ENCODE results near the gene CTIF. TPM values are rescaled to one million over a fixed set of nuclear protein-coding genes. Genes with fewer than 3 reads are reported as not detected.
A peak's percentile ranks its signal among the peaks of the same experiment; 100 is the strongest.
"Not testable (repeated sequence)": the region's sequence is repeated elsewhere in the genome, so short reads cannot be mapped to it uniquely, and the experiment has no call there.

Gene CTIF
- total RNA-seq, 1 donor from 2014 or later, result 14.0 TPM

DNA sequence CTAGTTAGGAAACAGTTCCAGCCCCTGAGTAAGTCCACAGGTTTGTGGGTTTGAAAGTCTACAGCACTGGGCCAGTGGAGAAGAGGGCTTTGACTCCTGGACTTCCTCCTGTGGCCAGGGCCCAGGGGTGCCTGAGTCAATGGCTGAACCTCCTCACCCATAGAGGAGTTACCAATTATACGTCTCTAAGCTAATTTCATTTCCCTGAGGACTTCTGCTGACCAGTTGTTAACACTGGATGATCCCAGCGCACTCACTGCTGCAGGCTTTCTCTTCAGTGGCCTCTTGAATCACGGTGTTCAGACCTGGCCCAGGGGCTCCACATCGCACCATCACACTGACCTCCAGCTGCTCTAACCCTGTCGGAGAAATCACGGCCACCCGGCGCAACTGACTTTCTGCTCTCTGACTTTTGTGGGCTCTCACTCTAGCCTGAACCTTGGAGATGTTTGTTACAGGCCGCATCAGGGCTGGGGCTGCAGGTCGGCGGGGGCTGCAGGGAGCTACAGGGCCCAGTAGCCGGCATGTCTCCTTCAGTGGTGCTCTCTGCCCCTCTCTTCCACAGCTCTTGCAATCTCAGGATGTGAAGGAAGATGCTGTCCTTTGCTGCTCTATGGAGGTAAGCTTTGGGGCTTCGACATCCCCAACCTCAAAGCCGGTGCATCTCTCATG is 318.3 kb downstream of the CTIF start:
- ATAC-seq, result no peak

DNA sequence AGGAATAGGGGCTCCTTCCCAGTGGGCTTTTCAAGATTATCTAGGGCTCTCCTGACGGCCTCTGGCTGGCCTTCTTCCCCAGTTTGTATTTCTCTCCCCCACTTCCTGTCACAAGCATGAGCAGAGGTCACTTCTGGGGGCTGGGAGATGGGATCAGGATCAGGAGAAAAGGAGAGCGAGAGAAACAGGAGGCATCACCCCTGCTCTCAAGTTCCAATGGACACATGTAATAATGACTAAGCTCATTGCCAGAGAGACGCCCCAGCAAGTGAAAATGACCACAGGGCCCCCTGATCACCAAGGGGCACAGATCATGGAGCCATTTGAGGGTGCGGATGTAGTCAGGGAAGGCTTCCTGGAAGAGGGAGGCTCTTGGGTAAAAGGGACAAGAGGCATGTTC is 319.8 kb downstream of the CTIF start:
- ATAC-seq, result no peak

DNA sequence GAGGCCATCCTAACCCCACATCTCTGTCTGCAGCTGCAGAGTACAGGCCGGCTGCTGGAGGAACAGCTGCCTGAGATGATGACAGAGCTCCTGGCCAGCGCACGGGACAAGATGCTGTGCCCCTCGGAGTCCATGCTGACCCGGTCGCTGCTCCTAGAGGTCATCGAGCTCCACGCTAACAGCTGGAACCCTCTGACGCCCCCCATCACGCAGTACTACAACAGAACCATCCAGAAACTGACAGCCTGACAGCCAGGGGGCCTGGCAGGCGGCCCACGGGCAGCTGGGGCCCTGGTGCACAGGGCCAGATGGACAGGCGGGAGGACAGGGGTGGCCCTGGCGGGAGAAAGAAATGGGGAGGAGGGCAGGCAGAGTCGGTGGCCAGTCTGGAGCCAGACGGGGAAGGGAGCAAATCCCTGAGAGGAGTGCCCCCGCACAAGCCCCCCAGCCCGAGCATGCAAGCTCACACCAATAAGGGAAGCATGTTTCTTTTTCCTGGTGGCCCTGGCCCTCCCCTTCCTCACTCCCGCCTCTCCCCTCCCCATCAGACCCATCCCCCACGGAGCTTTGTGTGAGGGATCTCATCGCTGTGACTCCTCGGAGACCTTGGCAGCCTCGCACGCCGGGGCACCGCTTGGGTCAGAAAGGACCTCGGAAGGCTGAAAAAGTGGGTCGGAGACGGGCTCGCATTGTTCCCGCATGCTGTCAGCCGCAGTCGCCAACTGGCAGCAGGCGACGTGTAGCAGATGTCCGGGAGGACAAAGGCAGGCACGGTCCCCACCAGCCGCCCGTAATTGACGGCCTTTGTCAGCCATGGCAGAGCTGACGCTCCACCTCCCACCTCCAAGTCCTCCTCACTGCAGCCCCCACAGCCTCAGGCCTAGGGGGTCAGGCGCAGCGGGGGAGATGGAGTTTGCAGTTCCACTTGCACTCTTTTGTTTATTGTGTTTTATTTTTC is 320.8 kb downstream of the CTIF start:
- ATAC-seq, result no peak

DNA sequence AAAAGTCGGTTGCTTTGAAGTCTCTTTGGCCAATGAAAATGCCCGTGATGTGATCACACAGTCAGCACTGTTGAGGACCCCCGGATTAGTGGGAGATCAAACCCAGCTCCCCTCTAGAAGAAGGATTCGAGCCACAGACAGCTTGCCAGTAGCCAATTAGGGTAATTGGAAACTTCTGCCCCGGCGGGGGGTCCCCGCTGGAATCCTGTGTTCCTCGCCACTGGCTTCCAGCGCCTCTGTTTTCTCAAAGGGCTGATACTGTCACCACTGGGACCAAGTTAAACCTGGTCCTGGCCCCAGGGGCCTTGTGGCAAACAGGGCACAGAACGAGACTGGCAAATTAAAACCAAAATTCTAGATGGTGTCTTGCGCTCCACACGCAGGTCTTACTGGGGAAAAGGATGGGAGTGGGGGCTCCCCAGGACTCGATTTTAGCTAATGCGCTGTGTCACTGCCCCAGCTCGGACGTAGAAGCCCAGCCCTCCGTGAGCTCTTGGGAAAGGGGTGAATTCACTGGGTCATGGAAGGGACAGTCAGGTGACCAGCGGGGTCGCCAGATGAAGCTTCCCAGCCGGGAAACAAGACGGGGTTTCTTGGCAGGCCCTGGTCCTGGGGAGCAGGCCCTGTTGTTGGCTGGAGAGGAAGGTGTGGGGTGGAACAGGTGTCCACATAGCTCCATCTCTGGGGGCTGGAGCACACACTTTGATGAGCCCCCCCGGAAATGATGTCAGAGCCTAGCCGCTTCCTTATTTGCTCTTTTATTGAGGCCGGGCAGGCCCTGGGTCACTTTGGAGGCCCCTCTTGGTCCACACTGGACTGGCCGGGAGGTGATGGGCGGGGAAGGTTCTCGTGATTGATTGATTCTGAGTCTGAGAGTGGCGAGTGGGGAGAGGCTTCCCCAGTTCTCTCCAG is 321.7 kb downstream of the CTIF start:
- no peak for ATAC-seq

DNA sequence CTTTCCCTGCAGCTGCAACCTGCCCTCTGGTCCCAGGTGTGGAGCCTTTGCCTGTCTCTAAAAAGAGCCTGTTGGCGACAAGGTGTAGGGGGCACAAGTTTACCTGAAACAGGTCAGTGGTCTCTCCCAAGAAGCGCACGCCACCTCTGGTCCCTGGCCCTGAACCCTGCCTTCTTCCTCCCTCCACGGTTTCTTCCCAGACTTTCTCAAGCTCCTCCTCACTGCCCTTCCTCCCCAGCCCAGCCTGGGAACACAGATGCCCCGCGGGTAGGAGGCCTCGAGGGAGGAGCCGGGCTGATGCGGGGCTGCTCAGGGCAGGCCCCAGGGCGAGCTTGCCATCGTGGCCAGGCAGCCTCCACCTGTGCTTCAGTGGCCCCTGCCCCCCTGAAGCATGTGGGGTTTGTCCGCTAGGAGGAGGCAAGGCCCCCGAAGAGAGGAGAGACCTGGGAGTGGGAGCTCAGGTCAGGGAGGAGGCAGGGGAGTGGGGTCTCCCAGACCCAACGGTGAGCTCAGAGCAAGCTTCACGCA is 322.4 kb downstream of the CTIF start:
- ATAC-seq, result no peak

DNA sequence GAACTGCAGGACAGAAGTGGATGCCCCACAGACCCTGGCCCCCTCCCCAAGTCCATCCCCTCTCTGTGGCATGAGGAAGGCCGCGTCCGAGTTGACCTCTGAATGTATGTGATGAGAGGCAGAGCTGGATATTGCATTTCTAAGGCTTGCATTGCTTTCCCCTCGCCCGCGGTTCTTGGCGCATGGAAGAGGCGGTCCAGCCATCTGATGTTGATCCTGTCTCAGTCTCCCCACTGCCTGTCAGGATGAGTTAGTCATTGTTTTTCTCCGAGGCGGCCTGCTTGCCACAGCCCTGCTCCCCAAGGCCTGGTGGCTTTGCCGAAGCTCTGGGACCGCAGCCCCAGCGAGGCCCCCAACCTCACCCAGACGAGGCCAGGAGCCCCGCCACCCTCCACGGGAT is 323.3 kb downstream of the CTIF start:
- ATAC-seq, result no peak

DNA sequence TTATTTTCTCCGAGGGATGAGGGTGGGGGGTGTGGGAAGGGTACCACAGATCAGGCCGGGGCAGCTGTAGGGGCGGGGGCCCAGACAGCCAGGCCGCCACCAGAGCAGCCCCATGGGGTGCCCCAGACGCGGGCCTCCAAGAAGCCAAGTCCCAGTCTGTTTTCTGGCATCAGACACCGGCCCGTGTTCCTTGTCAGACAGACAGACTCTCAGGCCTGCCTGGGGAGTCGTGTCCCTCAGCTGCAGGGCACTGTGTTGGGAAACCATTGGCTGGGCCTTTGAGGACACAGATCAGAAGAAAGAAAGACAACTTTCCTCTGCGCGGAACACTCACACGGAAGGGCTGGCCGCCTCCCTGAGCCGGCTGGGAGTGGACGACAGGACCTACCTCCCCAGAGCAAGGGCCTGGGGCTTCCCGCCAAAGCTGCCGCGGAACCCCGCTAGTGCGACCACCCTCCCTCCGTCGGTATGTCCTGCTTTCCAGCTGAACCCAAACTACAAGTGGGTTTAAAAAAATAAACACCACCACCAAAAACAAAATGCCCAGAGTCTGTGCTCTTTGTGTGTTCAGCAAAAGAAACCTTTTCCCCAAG is 323.9 kb downstream of the CTIF start:
- ATAC-seq, result no peak

DNA sequence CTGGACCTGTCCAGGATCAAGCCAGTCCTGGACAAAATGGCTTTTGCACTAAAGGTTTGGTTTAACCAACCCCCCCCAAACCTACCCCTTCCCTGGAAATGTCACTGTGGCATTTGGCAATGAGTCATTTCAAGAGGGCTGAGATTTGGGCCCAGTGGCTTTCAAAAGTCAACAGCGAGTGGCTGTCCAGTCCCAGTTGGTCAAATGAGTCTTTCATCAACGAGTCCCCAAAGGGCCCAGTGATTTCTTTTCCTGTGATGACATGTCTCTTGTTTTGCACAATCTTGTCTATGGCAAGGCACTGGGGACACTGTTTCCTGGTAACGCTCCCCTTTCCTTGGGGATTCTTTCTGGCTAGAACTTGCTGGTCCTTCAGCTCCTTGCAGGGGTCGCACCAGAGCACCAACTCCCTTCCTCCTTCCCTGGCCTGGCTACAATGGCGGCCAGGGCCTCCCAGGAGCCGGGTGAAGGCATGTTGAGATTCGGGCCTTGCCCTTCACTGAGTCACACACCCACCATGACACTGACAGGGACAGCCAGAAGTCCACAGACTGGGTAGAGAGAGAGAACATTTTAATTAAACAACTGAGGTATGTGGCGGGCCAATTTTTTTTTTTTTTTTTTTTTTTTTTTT is 324.7 kb downstream of the CTIF start:
- no peak for ATAC-seq

DNA sequence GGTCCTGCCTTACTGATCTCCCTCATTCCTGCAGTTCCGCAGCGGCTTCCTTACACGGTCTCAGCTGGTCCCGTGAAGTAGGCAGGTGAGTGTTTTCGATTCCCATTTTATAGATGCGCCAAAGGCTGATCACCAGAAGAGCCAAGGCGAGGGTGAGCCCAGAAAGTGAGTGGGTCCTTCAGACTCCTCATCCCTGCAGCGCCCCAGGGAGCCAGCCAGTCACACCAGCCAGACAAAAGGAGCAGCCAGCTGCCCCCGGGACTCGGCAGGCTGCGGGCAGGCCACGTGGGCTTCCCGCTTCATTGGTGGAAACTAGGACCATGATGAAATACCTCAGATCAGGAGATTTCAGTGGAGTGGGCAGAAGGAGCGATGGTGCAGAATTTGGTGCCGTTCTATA is 326.0 kb downstream of the CTIF start:
- no peak for ATAC-seq

DNA sequence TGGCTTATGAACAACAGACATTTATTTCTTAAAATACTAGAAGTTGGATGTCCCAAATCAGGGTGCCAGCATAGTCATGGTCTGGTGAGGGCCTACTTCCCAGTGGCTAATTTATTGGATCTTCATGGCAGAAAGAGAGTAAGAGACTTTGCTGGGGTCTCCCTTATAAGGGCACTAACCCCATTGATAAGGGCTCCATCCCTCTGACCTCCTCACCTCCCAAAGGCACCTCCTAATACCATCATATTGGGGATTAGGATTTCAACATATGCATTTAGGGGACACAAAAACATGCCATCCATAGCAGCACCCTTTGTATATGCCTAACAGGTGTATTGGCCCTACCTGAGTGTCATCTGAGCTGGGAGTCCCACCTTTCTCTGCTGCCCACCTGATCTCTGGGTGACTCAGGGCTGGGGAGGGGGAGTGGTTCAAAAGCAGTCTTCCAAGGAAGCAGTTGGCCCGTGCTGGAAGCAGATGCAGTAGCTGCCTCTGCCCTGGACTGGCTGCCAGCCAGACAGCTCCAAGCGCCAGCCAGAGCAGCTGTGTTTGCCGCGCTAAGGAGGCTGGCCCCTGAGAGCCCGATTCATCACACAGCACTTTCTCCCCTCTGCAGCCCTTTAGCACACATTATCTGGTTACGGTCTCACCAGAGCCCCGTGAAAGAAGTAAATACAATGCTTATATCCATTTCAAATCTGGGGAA is 327.4 kb downstream of the CTIF start:
- peak; percentile 12 for ATAC-seq

DNA sequence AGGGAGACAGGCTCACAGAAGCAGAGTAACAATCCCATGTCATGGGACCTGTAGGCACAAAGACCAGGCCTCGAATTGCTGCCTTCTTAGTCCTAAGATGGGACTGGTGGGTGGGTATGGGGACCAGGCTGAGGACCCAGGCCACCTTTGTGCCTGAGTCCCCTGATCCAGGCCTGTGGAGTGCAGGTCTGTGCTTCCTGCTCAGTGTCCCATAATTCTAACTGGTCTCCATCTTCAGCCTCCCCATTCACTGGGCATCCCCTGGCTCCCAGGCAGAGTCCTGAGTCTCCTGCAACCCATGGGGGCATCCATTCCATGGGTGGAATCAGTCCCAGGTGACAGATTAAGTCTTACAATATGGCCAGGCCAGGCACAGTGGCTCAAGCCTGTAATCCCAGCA is 328.0 kb downstream of the CTIF start:
- no peak for ATAC-seq

DNA sequence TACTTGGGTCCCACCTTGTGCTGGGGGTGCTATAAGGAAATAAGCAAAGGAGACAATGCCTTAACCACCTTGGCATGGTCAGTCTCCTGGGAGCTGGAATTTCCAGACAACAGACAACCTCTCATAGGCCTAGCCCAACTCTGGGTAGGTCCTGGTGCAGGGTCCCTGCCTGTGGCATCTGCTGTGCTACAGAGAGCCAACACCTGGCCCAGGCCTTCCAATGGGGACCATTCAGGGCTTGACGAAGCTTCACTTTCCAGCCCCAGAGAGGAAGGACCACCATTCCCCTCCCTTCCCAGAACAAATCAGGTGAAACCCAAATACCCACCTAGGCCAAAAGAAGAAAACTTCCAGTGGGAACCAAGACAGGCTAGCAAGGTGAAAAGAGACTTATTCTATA is 329.1 kb downstream of the CTIF start:
- no peak for ATAC-seq

DNA sequence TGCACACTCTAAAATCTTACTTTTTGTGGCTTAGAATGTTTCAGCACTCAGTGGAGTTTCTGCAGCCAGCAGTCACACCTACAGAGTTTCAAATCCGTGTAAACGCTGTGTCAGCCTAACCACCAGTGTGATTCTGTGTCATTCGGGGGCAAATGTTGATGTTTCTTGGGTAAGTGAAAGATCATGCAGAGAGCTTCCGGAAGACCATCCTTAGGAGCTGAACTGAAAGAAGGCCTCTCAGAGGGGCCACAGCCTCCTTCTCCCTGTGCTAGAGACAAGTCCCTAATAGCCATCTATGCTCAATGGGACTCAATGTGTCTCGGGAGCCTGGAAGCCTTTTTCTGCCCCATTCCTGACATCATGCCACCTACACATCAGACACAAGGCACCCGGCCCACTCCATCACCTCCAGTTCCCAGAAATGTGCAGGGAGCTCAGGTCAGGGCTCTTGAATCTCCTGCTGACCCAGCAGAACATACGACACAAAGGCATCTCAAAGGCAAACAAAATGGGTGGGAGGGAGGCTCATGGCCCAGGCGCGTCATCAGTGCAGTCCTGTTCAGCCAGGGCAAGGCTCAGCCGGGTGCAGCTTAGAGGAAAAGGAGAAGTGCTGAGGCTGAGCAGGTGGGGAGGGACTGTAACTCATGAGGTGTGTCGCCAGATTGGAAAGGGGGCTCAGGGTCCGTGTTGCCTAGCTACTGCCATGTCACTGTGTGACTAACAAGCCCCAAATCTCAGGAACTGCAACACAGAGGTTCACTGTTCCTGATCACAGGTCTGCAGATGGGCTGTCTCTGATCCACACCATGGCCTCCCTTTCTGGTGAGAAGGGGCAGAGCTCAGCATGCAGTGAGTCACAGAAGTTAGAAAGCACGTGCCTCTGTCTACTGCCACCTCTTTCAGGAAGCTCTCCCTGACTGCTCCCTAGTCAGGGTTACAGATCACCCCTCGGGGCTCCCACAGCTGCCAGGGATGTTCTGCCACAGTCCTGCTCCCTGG is 329.9 kb downstream of the CTIF start:
- peak; percentile 59 for ATAC-seq

DNA sequence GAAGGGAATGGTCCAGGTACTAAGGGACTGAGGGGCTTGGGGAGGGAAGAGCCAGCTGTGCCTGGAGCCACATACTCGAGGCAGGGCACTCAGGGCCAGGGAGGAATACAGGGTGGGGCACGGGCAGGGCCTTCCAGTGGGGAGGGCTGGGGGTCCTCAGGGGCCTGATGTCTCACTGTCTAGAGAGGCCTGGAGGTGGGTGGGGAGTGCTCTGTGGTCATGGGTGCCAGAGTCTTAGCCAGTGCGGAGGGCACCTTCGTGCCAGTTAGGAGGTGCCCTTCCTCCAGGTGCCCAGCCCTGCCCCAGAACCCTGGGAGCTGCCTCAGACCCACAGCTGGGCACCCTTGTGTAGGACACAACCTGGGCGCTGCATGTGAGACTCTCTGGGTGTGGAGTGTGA is 330.8 kb downstream of the CTIF start:
- ATAC-seq, result no peak

DNA sequence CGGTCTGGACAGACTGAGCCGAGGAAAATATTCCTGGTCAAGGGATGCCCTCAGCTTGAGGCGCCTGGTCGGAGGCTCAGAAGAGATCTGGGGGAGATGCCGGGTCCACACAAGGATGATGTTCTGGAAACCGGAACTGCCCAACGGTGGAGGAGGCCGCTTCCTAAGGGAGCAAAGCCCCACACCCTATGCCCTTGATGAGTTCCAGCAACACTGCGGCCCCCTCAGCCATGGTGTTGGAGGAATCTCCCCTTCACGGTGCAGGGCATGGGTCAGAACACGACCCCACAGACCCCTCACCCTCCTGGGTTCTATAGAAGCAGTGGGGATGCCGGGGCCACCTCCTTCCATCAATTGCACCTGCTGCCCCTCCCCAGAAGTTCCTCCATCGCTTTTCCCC is 332.1 kb downstream of the CTIF start:
- not testable (repeated sequence) for ATAC-seq

DNA sequence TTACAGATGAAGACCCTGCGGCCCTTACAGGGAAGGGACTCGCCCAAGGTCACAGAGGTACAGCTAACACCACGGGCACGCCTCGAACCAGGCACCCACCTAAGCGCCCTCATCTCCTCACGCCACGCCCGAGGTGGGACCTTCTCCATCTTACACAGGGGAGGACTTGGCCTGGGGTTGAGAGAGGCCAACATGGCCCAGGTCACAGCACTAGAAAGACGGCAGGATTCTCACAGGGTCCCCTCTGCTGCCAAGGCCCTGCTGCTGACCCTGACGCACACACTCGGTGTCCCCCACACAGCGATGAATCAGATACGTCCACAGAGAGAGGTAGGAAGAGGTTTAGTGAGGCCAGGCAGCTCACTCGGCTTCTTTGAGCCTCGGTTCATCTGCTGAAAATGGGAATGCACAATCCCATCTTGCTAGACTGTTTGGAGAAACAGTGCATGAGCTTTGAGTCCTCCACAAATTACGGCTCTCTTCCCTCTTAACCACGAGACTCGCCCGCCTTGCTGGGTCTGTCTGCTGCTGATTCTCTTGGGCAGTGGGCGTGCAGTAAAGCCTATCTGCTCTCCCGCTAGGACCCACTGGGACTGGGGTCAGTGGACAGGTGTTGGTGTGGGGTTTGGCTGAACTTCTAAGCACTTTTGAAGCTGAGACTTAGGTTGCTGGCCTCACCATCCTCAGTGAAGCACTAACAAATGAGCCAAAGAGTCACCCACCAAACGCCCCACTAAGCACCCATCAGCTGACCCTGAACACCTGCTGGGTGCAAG is 332.7 kb downstream of the CTIF start:
- ATAC-seq, result no peak

DNA sequence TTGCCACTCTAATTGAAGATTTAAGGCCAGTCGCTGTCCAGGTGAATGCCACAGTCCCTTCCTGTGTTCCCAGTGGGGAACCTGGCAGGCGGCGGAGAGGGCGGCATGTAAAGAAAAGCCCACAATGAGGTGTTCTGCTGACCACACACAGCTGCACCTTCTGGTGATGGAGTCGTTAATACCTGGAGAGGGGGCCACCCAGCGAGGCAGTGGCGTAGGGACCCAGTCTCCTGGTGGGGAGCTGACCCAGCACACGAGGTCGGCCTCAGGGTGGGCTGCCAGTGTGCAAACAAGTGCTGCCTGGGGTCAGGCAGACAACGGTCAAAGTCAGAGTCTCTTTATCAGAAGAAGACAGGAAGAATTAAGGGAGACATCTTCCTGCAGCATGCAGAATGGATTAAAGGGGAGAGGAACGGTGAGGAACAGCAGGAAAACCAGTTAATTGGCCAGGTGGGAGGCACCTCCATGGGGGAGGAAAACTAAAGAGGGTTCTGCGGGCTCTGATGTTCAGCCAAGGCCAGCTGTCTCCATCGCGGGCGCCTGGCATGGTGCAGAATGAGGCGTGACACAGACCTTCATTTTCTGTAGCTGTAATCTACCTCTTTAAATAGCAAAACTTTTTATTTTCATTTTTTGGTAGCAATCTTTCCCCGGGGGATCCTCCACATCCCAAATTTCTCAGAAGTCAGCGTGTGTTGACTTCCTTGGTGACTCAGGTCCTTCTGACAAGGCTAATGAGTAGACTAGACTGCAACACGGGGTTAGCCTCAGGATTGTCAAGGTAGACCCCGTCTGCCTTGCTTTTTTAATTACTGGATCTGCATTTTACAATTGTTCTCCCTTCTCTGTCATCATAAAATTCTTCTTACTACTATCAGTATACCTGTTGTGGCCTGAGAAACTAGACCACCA is 333.7 kb downstream of the CTIF start:
- ATAC-seq, result no peak

DNA sequence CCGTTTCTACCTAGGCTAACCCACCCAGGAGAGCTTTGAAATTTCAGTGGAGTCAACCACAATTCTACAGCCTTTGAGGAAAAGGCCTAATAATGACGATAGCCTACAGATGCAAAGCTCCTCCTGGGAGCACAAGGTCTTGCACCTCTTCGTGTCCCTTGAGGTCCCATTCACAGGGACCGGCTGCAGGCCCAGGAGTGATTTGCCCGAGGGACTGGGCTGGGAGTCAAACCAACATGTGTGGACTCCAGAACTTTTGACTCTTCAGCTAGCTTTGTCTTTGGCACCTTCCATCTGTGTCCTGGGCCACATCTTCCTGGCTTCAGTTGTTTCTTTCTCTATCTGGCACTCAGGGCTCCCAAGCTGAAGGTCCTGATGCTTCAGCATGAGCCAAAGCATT is 335.4 kb downstream of the CTIF start:
- ATAC-seq, result no peak
